MM.1S (cell line): ENCODE results near the gene IQGAP1.

Source experiments
- CTCF ChIP-seq: fragments of 300-600 bp; sonication (generic); IDR thresholded peaks from 2 replicates; pipeline ENCODE4 v1.5.1; 2016; ENCODE audit warnings: antibody characterized with exemption, low read length, mixed read lengths
- EZH2 ChIP-seq: fragments of 300-600 bp; sonication (generic); optimal IDR thresholded peaks from 2 replicates; pipeline ENCODE3; 2017; ENCODE audit warnings: low read depth, mild to moderate bottlenecking, antibody characterized with exemption, low read length, mixed read lengths
- EZH2phosphoT487 ChIP-seq: fragments of 300-600 bp; sonication (generic); IDR thresholded peaks from 2 replicates; pipeline ENCODE4 v1.6.1; 2018; ENCODE audit warnings: antibody characterized with exemption, low read length

- TF ChIP-seq CTCF (no peak), EZH2 (no peak), EZH2phosphoT487 (no peak)
These were observed 81.7 kb downstream of the IQGAP1 start for GRCh38 chr15:90469723-90470122.
